ENCODE results near the gene MIOS.

Gene MIOS

DNA sequence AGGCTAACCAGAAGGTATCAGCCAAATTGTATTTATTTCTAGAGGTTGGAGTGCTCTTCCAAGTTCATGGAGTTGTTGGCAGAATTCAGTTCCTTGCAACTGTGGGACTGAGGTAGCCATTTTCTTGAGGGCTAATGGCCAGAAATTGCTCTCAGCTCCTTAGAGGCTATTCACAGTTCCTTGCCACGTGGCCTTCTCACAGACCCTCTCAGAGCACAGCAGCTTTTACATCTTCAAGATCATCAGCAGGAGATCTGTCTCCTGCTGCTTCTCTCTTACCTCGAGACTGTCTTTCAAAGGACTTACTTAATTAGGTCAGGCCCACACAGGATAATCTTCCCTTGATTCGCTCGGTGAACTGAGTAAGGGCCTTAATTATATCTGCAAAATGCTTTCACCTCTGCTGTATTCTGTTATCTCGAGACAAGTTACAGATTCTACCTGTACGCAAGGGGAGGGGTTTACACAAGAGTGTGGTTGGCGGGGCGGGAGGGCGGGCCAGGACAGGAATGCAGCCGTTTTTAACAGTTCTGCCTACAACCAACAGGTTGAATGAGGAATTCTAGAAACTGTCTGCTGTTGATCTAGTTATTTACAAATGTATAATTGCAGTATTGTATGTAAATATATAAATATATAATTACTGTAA is 15.0 kb downstream of the MIOS start:
- in situ Hi-C loops (cut with HindIII; ENCODE audit: low sequenced_read_pairs) = no loop called here

GRCh38 chr7:7582596-7582995 is 15.9 kb downstream of the MIOS start:
- in situ Hi-C loops (cut with HindIII; ENCODE audit: low sequenced_read_pairs) = no loop called here

DNA sequence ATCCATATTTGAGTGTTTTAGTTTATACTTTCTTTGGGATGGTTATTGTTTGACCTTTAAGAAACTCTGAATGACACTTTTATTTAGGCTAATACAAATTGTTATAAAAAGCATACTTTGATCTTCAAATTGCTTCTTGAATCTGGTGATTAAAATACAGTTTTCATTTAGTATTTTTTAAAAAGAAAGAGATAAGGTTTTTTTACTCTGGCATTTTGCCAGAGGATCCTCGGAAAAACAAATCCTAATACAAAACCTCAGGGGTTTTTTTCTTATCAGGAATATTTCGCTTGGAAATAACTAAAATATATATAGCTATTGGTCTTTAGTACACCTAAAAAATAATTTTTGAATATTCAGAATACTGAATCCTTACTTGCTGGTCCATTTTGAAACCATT is 17.0 kb downstream of the MIOS start:
- in situ Hi-C loops (cut with HindIII; ENCODE audit: low sequenced_read_pairs) = no loop called here

GRCh38 chr7:7584653-7585052 is 18.0 kb downstream of the MIOS start:
- in situ Hi-C loops (cut with HindIII; ENCODE audit: low sequenced_read_pairs) = no loop called here

- in situ Hi-C loops (cut with HindIII; ENCODE audit: low sequenced_read_pairs) = no loop called here
Observed at GRCh38 chr7:7585241-7585928, 18.7 kb downstream of the MIOS start.

DNA sequence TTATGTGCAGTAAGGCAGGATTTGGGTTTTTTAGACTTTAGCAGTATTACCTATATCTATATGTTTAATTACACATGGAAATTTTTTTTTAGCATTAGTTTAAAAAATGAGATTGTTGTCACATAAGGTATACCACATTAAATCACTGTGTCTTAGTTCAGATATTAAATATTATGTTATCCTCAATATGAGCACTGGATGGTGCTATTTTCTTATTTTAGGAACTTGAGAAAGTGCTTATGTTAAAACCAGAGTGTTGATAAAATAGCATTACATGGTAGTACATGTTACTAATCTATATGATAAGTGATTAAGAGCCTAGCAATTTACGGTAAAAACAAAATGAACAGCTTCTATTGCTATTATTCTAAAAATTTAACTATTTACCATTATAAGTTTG is 28.8 kb downstream of the MIOS start:
- in situ Hi-C loops (cut with HindIII; ENCODE audit: low sequenced_read_pairs) = no loop called here

DNA sequence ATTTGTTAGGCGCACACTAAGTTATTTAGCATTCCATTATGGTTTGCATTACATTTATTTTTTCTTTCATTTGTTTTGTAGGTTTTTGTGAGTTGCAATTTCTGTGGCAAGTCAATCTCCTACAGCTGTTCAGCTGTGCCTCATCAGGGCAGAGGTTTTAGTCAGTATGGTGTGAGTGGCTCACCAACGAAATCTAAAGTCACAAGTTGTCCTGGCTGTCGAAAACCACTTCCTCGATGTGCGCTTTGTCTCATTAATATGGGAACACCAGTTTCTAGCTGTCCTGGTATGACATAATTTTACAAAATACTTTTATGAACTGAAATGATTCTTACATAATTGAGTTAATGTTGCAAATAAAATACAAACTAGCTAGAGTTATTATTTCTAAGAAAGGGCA is 29.5 kb downstream of the MIOS start:
- in situ Hi-C loops (cut with HindIII; ENCODE audit: low sequenced_read_pairs) = no loop called here

- in situ Hi-C loops (cut with HindIII; ENCODE audit: low sequenced_read_pairs) = no loop called here
Observed at GRCh38 chr7:7607010-7607409, 40.3 kb downstream of the MIOS start.

DNA sequence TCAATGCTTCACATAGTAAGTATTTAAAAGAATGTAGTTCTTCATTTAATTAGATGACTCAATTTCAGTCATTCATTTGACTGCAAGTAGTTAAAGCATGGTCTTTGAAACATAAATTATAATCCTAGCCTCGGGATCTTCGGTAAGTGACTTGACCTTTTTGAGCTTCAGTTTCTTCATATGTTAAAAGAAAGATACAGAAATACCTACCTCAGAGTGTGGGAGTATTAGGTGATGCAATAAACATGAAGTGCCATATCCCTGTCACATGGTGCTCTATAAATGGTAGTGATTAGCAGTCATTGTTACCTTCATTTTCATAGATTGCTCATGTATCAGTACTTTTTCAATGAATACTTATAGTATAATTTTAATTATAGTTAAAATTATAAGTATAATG is 42.6 kb downstream of the MIOS start:
- in situ Hi-C loops (cut with HindIII; ENCODE audit: low sequenced_read_pairs) = no loop called here

DNA sequence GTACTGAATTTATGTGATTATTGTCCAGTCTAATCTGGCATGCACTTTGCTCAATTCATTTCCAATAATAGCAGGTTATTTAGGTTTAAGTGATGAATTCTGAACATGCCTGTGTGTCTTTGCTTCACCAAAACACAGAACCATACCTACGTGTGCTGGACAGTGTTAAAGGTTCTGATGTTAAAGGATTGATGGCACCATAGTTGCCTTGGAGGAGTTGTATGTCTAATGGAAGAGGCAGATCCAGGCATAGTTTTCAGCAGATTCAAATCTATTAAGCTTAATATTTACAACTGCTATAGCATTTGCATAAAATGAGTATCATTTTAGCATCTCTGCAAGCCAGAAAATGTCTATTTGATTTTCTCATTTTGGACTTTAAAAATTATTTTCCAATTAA is 45.8 kb downstream of the MIOS start:
- in situ Hi-C loops (cut with HindIII; ENCODE audit: low sequenced_read_pairs) = no loop called here

GRCh38 chr7:7613210-7613609 is 46.5 kb downstream of the MIOS start:
- in situ Hi-C loops (cut with HindIII; ENCODE audit: low sequenced_read_pairs) = no loop called here

DNA sequence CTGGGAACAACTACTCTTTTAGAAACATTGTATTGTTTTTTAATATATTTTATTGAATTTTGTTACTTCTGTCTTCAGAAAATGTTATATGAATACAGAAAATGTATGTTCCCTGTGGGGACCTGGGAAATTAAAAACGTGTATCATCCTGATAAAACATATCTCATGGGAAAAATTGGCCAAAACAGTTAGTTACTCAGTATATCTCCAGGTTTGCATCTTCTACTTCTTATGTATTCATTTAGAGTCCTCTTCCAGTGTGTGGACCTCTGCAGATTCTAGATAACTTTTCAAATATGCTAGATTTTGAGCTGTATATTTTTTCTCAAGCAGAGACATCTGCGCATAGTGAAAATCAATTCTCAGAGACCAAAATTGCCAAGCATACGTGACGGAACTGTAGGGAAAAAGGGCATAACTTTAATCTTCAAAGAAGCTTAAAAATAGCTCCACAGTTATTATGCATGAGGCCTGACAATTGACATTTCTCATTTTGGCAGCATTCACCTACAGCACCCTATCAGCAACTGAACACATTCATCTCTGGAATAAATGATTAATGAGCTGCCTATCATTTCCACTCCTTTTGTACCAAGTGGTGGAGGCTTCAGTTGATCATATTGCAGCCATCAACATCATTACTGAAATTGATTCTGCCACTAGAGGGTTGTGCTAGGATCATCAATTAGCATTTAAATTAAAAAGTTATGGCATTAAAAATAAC is 47.5 kb downstream of the MIOS start:
- in situ Hi-C loops (cut with HindIII; ENCODE audit: low sequenced_read_pairs) = no loop called here

- in situ Hi-C loops (cut with HindIII; ENCODE audit: low sequenced_read_pairs) = no loop called here
Observed at GRCh38 chr7:7617550-7617949, 50.9 kb downstream of the MIOS start.

GRCh38 chr7:7618410-7618809 is 51.7 kb downstream of the MIOS start:
- in situ Hi-C loops (cut with HindIII; ENCODE audit: low sequenced_read_pairs) = no loop called here

GRCh38 chr7:7620236-7620635 is 53.6 kb downstream of the MIOS start:
- in situ Hi-C loops (cut with HindIII; ENCODE audit: low sequenced_read_pairs) = no loop called here

DNA sequence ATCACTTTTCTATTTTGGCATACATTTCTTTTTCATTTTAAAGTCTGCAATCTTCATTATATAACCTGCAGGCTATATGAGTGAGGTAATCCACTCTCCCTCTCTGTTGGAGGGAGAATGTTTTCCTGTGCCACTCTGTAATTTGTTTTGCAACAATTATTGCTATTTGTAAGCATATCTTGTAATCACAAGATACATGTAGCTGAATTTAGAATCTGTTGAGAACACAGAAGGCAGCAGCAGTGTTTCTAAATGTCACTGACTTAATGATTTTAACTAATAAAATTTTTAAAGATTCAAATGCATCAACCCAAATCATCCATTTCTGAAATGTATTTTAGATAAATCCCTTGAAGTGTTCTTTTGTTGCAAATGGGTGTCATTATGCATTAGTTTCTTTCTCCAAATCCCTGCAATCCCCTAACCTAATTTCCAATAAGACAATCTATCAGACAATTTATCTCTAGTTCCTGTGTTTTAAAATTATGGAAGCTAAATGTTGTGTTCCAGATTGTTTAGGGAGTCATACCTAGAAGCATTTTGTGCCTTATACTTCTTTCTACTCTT is 54.0 kb downstream of the MIOS start:
- in situ Hi-C loops (cut with HindIII; ENCODE audit: low sequenced_read_pairs) = no loop called here

- in situ Hi-C loops (cut with HindIII; ENCODE audit: low sequenced_read_pairs) = no loop called here
Observed at GRCh38 chr7:7628476-7628875, 61.8 kb downstream of the MIOS start.

DNA sequence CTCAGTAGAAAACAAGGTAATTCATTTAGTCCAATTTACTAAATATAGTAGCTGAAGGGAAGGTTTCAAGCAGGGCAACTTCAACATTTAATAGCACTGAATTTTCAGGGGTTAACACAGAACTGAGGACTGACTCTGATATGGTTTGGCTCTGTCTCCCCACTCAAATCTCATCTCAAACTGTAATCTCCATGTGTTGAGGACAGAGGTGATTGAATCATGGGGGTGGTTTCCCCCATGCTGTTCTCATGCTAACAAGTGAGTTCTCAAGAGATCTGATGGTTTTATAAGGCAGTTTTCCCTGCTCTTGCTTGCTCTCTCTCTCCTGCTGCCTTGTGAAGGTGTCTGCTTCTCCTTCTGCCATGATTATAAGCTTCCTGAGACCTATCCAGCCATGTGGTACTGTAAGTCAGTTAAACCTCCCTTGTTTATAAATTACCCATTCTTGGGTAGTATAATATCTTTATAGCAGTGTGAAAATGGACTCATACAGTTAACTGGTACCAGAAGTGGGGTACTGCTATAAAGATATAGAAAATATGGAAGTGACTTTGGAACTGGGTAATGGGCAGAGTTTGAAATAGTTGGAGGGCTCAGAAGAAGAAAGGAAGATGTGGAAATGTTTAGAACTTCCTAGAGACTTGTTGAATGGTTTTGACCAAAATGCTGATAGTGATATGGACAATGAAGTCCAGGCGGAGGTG is 64.1 kb downstream of the MIOS start:
- in situ Hi-C loops (cut with HindIII; ENCODE audit: low sequenced_read_pairs) = no loop called here

GRCh38 chr7:7639421-7639820 is 72.7 kb downstream of the MIOS start:
- in situ Hi-C loops (cut with HindIII; ENCODE audit: low sequenced_read_pairs) = no loop called here

GRCh38 chr7:7639847-7640220 is 73.2 kb downstream of the MIOS start:
- in situ Hi-C loops (cut with HindIII; ENCODE audit: low sequenced_read_pairs) = no loop called here
